Suprapubic skin (tissue), 3 donors: ENCODE results near the gene DNAH11.

ENCODE experiments used
- CTCF ChIP-seq, 2 donors: fragments of 200-600 bp in 1 of 2; fragments of 450-650 bp in 1 of 2; sonication (generic) in 1 of 2; IDR thresholded peaks; one replicate each; pipeline ENCODE4 v1.5.1; 2016 to 2019; ENCODE audit warnings: antibody characterized with exemption in 2 of 2, mild to moderate bottlenecking in 1 of 2, moderate library complexity in 1 of 2
- EP300 ChIP-seq: sonication (generic); formaldehyde crosslinking; IDR thresholded peaks from one replicate; pipeline ENCODE4 v1.6.1; 2017; ENCODE audit warnings: antibody characterized with exemption

DNA sequence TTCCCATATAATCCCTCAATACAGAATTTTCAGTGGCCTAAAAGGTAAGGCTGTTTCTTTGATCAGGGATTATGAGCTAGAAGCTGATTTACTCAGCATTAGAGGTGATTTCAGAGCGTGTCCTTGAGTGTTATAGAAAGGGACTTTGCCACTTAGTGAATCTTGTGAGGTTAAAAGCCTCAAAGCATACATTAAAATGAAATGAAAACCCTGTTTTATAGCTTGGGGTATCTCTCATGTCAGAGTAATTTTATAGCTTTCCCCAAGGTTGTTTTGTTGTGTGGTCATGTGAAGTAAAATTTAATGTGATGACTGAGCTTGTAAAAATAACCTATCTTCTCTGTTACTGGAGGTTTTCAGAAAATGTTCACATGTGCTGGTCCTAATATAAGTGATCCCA lies 204.1 kb downstream of the DNAH11 start:
- TF ChIP-seq CTCF (IDR thresholded peaks at IDR 0.05), result no peak
- TF ChIP-seq EP300, result no peak
